HepG2 (cell line): Measurements from ENCODE around the gene DAPK1. TPM values are rescaled to one million over a fixed set of nuclear protein-coding genes. Genes with fewer than 3 reads are reported as not detected.

Experiments
- ATAC-seq: fragments of 200-7000 bp; cut with Tn5 transposase; 3 replicates; pipeline ENCODE4 v1.9.1; 2020; ENCODE audit warnings: mild to moderate bottlenecking, moderate library complexity
- BruUV-seq: library from RNA; stranded (reverse); fragments of 400-500 nt; replicated peaks from 2 replicates; lab custom pipeline; 2021; lab: Mats Ljungman, UMichigan
- CTCF ChIA-PET: fragments of 300-600 bp; formaldehyde crosslinking; extraction: SDS; loops from one replicate; lab custom pipeline; 2021; ENCODE audit warnings: low total read pairs, inconsistent platforms, low intra/inter-chr PET ratio; lab: Yijun Ruan, JAX
- POLR2A ChIA-PET: fragments of 350-600 bp; sonication (Branson Sonifier 250); formaldehyde crosslinking; loops from one replicate; lab custom pipeline; 2020; ENCODE audit warnings: antibody characterized with exemption, inconsistent platforms; lab: Yijun Ruan, JAX
- DNase-seq: peaks from one replicate; pipeline ENCODE4 v3.0.0-alpha.2; 2015; ENCODE audit warnings: low spot score
- FAIRE-seq: peaks from 3 replicates; lab custom pipeline; 2011; peaks lifted over from hg19 to GRCh38; lab: Jason Lieb, UNC
- H2AFZ ChIP-seq: one replicate; pipeline ENCODE4 v1.6.1; 2011; ENCODE audit warnings: low read length, inconsistent platforms
- H3K27ac ChIP-seq: fragments of 300-600 bp; 3 replicates; pipeline ENCODE4 v1.8.0; 2011; ENCODE audit warnings: mixed run types, mild to moderate bottlenecking, mixed read lengths, low read length, inconsistent platforms; ENCODE audit not compliant: insufficient read depth; ENCODE audit errors: extremely low read length
- H3K27me3 ChIP-seq, 2 experiments: fragments of 200-600 bp in 1 of 2; 2 replicates in 1 of 2; 3 replicates in 1 of 2; pipeline versions ENCODE4 v1.6.0 to v1.8.0; 2011; ENCODE audit warnings: low read length in 2 of 2, mild to moderate bottlenecking in 2 of 2, moderate library complexity in 2 of 2, inconsistent platforms in 1 of 2; ENCODE audit not compliant: insufficient read depth in 2 of 2, control insufficient read depth in 1 of 2
- H3K36me3 ChIP-seq, 2 experiments: fragments of 200-600 bp in 1 of 2; replicated peaks in 1 of 2; 2 replicates in 1 of 2; 3 replicates in 1 of 2; pipeline versions ENCODE4 v1.5.1 to v1.8.0; 2011; ENCODE audit warnings: low read length in 2 of 2, inconsistent platforms in 1 of 2; ENCODE audit not compliant: insufficient read depth in 2 of 2, control insufficient read depth in 1 of 2
- H3K4me1 ChIP-seq: 2 replicates; pipeline ENCODE4 v1.5.1; 2012; ENCODE audit warnings: low read length, inconsistent platforms; ENCODE audit not compliant: insufficient read depth
- H3K4me2 ChIP-seq: 2 replicates; pipeline ENCODE4 v1.6.0; 2011; ENCODE audit warnings: low read depth, low read length, inconsistent platforms
- H3K4me3 ChIP-seq, 3 experiments: fragments of 200-600 bp in 1 of 3; sonication (generic), shearing (Covaris generic) in 1 of 3; replicated peaks in 1 of 3; 2 replicates each; pipeline ENCODE4 v1.5.1; 2011 to 2016; ENCODE audit warnings: low read length in 3 of 3, inconsistent platforms in 2 of 3, low read depth in 2 of 3, mild to moderate bottlenecking in 2 of 3, control low read depth in 1 of 3, mixed read lengths in 1 of 3; ENCODE audit not compliant: insufficient read depth in 1 of 3
- H3K79me2 ChIP-seq: one replicate; pipeline ENCODE4 v1.6.1; 2011; ENCODE audit warnings: low read length, inconsistent platforms; ENCODE audit not compliant: insufficient read depth
- H3K9ac ChIP-seq: 2 replicates; pipeline ENCODE4 v1.6.0; 2011; ENCODE audit warnings: mild to moderate bottlenecking, low read depth, low read length, inconsistent platforms; ENCODE audit not compliant: insufficient read depth
- H3K9me3 ChIP-seq: 2 replicates; pipeline ENCODE4 v1.5.1; 2012; ENCODE audit warnings: mild to moderate bottlenecking, low read length
- H4K20me1 ChIP-seq: 2 replicates; pipeline ENCODE4 v1.6.0; 2011; ENCODE audit warnings: inconsistent platforms, mild to moderate bottlenecking, low read length, moderate library complexity; ENCODE audit not compliant: insufficient read depth
- ARNT2 ChIP-seq: sonication (generic); formaldehyde crosslinking; IDR thresholded peaks from 2 replicates; pipeline ENCODE4 v1.8.0; 2022; ENCODE audit warnings: mild to moderate bottlenecking, low read depth, missing genetic modification reagents, moderate library complexity
- CC2D1A ChIP-seq: sonication (generic); formaldehyde crosslinking; IDR thresholded peaks from 2 replicates; pipeline ENCODE4 v1.8.1; 2023; ENCODE audit warnings: mild to moderate bottlenecking, missing genetic modification reagents
- KLF13 ChIP-seq: sonication (generic); formaldehyde crosslinking; IDR thresholded peaks from 2 replicates; pipeline ENCODE4 v1.4.0; 2020; ENCODE audit warnings: mild to moderate bottlenecking, missing genetic modification reagents
- PTBP1 ChIP-seq: fragments of 200-400 bp; formaldehyde crosslinking; IDR thresholded peaks from 2 replicates; pipeline ENCODE4 v1.6.1; 2018; ENCODE audit warnings: low read length, low read depth; ENCODE audit not compliant: poor library complexity, severe bottlenecking
- SMYD3 ChIP-seq: sonication (generic); formaldehyde crosslinking; IDR thresholded peaks from 2 replicates; pipeline ENCODE4 v1.8.1; 2023; ENCODE audit warnings: mild to moderate bottlenecking, missing genetic modification reagents
- ZFP36 ChIP-seq: fragments of 150-350 bp; IDR thresholded peaks from 2 replicates; pipeline ENCODE4 v1.6.1; 2018; ENCODE audit warnings: borderline replicate concordance, low read length, low read depth; ENCODE audit not compliant: partially characterized antibody
- WGBS: methylation state at CpG from one replicate; pipeline ENCODE4 v1.1.6; 2017; ENCODE audit warnings: low lambda C conversion rate; 5-methylcytosine and 5-hydroxymethylcytosine counted together
- in situ Hi-C: cut with HindIII; loops from 2 replicates; pipeline ENCODE4 v1.10.0; 2017; ENCODE audit warnings: low pct_unique_long_range_greater_than_20kb; ENCODE audit not compliant: extremely low pct_ligation_motif_present
- intact Hi-C: fragments of 100-400 bp; cut with micrococcal nuclease; formaldehyde crosslinking; loops from one replicate; pipeline ENCODE4 v1.10.0; 2022; ENCODE audit not compliant: unreplicated experiment
- polyA plus RNA-seq, 8 experiments: library from polyadenylated mRNA; depleted of rRNA in 3 of 8; stranded (reverse) in 7 of 8; unstranded in 1 of 8; fragments of >200 nt; fragmentation: Illumina TruSeq in 4 of 8; extraction: Trizol in 4 of 8; gene quantifications; 2 replicates each; pipeline versions ENCODE4 v1.2.1 to v1.2.3, GENCODE V29; 2011 to 2016; ENCODE audit warnings: low read depth in 4 of 8, missing spikeins in 1 of 8, mixed read lengths in 1 of 8; ENCODE audit not compliant: insufficient read depth in 1 of 8
- total RNA-seq, 5 experiments: library from RNA; depleted of rRNA; stranded (reverse); fragments of >200 nt; fragmentation: Illumina TruSeq; extraction: Trizol; gene quantifications; 2 replicates each; pipeline ENCODE4 v1.2.3, GENCODE V29; 2016; ENCODE audit warnings: low read depth in 1 of 5

The DAPK1 gene
- total and polyA plus RNA-seq, 2 of the 13 experiments (the other 11 are each of a cell fraction or from before 2014, with no cell fraction given), result 35.7 to 35.9 TPM

DNA sequence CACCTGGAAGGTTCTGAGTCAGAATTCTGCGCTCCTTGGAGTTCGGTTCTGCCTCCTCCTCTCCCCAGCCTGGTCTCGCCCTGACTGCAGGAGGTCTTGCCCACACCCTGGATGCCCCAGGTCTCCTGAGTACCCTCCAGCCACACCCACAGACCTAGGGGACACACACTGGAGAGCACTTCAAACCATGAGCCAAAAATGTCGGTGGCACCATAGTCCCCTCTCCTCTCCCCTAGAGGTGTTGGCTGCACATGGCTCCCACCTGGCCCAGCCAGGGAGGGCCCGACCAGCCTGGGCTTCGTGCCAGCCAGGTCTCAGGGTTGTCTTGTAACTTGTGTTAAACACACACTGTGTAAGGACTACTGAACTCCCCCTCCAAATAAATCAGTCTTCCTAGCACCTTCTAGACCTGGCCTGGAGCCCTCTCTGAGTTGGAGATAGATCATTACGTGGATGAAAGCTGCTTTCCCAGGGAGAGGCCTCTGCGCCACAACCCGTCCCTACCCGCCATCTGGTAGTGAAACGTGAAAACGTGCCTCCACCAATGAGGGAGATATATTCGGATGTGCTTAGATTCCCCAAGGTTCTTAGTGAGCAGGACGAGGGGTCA lies 178.3 kb downstream of the DAPK1 start:
- FAIRE-seq, result no peak
- no peak overlapping the region for H3K9ac ChIP-seq
- ATAC-seq, result no peak
- peaks cover 6 to 17% of the 10 kb centered on the region in 2 experiments; a peak in 4 of 5 replicates for H3K36me3 ChIP-seq
- no peak for TF ChIP-seq SMYD3
- H4K20me1 ChIP-seq, result no peaks in the 10 kb centered on the region
- in situ Hi-C loops (loop anchor here (5.0 kb wide), 1 partner anchor 136 kb away; no protein-coding TSS in a partner anchor), intact Hi-C loops (no loop called here)
- no peaks in the 10 kb centered on the region for H3K9me3 ChIP-seq
- H3K27me3 ChIP-seq, result no peaks in the 10 kb centered on the region
- BruUV-seq, result no TSS peak
- 94% methylated on average over 12 of the region's 14 CpGs for WGBS
- no peak overlapping the region for H3K27ac ChIP-seq
- H3K4me2 ChIP-seq, result no peak overlapping the region
- CTCF ChIA-PET, result no interaction called here
- H3K79me2 ChIP-seq, result no peaks in the 10 kb centered on the region
- no peak overlapping the region for H2AFZ ChIP-seq
- no peak for DNase-seq
- H3K4me3 ChIP-seq, result no peak overlapping the region
- POLR2A ChIA-PET, result no interaction called here
- H3K4me1 ChIP-seq, result peaks cover 6% of the 10 kb centered on the region; the same call in 1 of the 2 replicates

DNA sequence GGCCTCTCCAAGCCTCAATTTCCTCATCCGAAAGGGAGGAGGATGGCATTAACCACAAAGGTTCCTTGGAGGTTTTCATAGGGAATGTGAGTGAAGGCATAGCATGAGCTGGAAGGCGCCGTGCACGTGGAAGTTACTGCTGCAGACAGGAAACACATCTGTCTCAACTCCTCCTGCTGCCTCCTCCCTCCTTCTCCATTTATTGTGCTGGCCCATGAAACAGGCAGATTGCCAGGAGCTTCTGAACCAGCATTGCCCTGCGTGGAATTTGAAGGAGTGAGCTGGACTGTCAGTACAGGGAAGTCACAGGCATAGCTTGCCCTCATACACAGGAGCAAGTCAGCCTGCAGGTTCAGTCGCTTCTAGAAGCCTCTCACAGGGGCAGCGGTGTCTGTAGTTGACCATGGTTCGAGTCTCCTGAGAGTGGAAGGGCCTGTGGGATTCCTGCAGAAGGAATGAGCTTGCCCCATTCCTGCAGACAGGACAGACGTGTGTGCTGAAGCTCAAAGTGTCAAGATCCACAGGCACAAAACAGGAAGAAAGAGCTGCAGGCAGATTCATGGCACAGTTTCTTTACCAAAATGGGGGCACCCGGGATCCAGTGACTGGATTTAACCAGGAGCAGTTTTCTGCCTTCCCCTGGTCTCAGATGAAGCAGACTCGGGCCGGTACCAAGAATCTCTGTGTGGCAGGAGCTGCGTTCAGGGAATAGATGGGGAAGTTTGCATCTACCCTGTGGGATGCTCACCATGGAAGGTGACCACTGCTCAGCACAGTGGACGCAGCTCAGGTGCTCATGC lies 179.5 kb downstream of the DAPK1 start:
- ChIA-PET CTCF (interaction anchor here (5.5 kb wide), 1 partner anchor 135 kb away, joined by 25 read pairs; no protein-coding TSS in a partner anchor), POLR2A (no interaction called here)
- ATAC-seq (no peak), DNase-seq (no peak), FAIRE-seq (no peak)
- Histone ChIP-seq H3K9ac (no peak overlapping the region), H3K4me1 (no peaks in the 10 kb centered on the region), H2AFZ (no peak overlapping the region), H4K20me1 (no peaks in the 10 kb centered on the region), H3K9me3 (no peaks in the 10 kb centered on the region), H3K27me3 (no peaks in the 10 kb centered on the region), H3K36me3 (peaks cover 15 to 26% of the 10 kb centered on the region in 2 experiments), H3K27ac (no peak overlapping the region), H3K4me3 (no peak overlapping the region), H3K79me2 (no peaks in the 10 kb centered on the region), H3K4me2 (no peak overlapping the region)
- intact Hi-C loops (no loop called here), in situ Hi-C loops (loop anchor here (5.0 kb wide), 1 partner anchor 135 kb away; no protein-coding TSS in a partner anchor)
- no TSS peak for BruUV-seq
- 98% methylated on average over 13 of the region's 14 CpGs for WGBS
- TF ChIP-seq PTBP1 (no peak), ZFP36 (no peak), ARNT2 (CRISPR knock-in tag) (no peak), KLF13 (CRISPR knock-in tag) (no peak), CC2D1A (CRISPR knock-in tag) (no peak)
